T-helper 2 cell treated with Interferon-gamma antibody and Interleukin-4, amounts not matched to agents 5 μg/mL and 100 μg/mL, for 36 hours (primary cell): ENCODE data around the gene LPA.
"Not testable (repeated sequence)": the region's sequence is repeated elsewhere in the genome, so short reads cannot be mapped to it uniquely, and the experiment has no call there.

Source experiments
- DNase-seq: peaks from one replicate; pipeline ENCODE4 v3.0.0; 2021; ENCODE audit warnings: low spot score
- H3K27ac Mint-ChIP-seq: one replicate; pipeline ENCODE4 v1.8.0; 2021; ENCODE audit warnings: mild to moderate bottlenecking, mixed read lengths
- H3K27me3 Mint-ChIP-seq: one replicate; pipeline ENCODE4 v1.8.0; 2021; ENCODE audit warnings: low read depth, mixed read lengths
- H3K36me3 Mint-ChIP-seq: one replicate; pipeline ENCODE4 v1.8.0; 2021; ENCODE audit warnings: low read depth, mixed read lengths
- H3K4me1 Mint-ChIP-seq: one replicate; pipeline ENCODE4 v1.8.0; 2021; ENCODE audit warnings: low read depth, mixed read lengths
- H3K4me3 Mint-ChIP-seq: one replicate; pipeline ENCODE4 v1.8.0; 2022; ENCODE audit warnings: mild to moderate bottlenecking, moderate library complexity, mixed read lengths
- H3K9me3 Mint-ChIP-seq: one replicate; pipeline ENCODE4 v1.8.0; 2021; ENCODE audit warnings: mixed read lengths

LPA gene

GRCh38 chr6:160685101-160685761 lies 21.2 kb upstream of the LPA start:
- not testable (repeated sequence) for H3K36me3 Mint-ChIP-seq, H3K4me1 Mint-ChIP-seq, H3K4me3 Mint-ChIP-seq, DNase-seq, H3K27me3 Mint-ChIP-seq, H3K9me3 Mint-ChIP-seq, H3K27ac Mint-ChIP-seq

DNA sequence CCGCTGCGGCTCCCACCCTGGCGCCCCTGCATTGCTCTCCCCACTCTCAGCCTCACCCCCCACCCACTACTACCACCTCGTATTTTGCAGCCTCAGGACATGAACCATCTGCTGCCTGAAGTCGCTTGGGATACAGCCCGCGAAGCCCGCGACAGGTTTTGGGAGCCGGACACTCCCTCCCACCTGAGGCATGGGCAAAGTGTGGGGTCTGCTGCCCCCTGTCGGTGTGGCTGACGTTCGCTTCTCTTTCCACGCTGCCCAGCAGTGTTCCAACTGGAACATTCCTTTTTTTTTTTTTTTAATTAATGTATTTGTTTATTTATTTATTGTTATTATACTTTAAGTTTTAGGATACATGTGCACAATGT lies 15.3 kb upstream of the LPA start:
- Mint-ChIP-seq H3K4me1 (no peaks in the 10 kb centered on the region), H3K9me3 (no peaks in the 10 kb centered on the region), H3K36me3 (no peaks in the 10 kb centered on the region), H3K27ac (no peak overlapping the region), H3K27me3 (peaks cover 14% of the 10 kb centered on the region), H3K4me3 (no peak overlapping the region)
- no peak for DNase-seq

DNA sequence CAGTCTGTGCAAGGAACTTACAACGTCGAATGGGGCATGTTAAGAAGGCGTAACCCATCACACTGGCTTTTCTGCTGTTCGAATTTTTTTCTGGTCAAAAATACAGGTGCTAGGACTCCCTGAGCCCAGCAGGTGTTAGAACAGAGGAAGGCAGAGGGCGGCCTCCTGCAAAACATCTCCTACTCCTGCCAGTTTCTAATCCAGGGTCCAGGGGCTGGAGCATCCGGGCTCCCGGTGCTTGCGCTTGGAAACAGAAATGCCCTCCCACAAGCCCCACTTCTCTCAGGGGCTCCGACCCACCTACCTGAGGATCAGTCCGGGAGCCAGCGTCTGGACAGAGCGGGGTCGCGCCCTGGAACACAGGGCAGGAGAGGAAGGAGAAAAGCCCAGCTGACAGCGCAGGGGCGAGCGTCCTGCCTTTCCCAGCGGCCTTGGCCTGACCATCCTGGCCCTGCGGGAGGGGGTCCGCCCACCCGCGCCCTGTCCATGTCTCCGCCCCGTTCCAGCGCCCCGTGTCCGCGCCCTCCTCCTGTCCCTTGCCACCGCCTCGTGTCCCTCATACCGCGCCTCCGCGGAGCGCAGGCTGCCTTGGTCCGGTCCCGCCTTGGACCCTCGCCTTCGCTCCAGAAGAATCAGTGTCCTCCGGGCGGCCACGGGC lies 14.8 kb upstream of the LPA start:
- no peaks in the 10 kb centered on the region for H3K4me1 Mint-ChIP-seq
- peaks cover 16% of the 10 kb centered on the region for H3K27me3 Mint-ChIP-seq
- no peaks in the 10 kb centered on the region for H3K9me3 Mint-ChIP-seq
- no peak overlapping the region for H3K4me3 Mint-ChIP-seq
- no peak overlapping the region for H3K27ac Mint-ChIP-seq
- H3K36me3 Mint-ChIP-seq = no peaks in the 10 kb centered on the region
- no peak for DNase-seq

DNA sequence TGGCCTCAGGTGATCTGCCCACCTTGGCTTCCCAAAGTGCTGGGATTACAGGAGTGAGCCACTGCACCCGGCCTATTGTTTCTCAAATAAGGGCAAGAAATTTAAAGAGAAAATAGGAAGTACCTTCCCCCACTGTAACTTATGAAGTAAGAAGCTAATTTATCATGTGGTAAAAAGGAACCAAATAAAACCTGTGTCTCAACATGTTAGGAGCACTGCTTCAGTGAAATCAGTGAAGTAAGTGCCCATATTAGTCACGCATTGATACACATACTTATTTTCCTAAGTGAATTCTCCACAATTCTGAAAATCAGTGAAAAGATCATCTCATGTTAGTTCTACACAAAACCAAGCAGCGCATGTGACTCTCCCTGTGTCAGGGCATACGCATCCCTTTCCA lies 14.2 kb upstream of the LPA start:
- no peak overlapping the region for H3K27ac Mint-ChIP-seq
- no peak overlapping the region for H3K4me3 Mint-ChIP-seq
- no peaks in the 10 kb centered on the region for H3K36me3 Mint-ChIP-seq
- no peaks in the 10 kb centered on the region for H3K4me1 Mint-ChIP-seq
- peaks cover 16% of the 10 kb centered on the region for H3K27me3 Mint-ChIP-seq
- H3K9me3 Mint-ChIP-seq = no peaks in the 10 kb centered on the region
- DNase-seq = no peak

DNA sequence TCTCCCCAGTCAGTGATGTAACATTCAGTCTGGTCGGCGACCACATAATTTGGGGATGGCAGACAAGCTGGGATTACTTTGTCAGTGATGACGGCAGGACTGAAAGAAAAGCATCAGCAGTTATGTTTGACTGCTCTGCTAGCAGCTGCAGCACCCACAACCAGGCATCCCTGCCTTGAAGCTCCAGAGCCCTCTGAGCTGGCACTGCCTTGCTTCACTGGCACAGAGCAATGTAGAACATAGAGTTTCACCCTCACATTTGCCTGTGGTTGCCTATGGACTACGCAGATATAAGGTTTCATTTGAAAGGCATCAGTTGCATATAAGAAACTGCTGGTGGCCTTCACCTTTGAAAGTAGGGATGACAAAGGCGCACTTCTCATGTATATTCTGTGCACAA lies 12.3 kb upstream of the LPA start:
- not testable (repeated sequence) for H3K4me3 Mint-ChIP-seq, H3K36me3 Mint-ChIP-seq, H3K9me3 Mint-ChIP-seq, H3K4me1 Mint-ChIP-seq, DNase-seq, H3K27ac Mint-ChIP-seq
- H3K27me3 Mint-ChIP-seq = peaks cover 16% of the 10 kb centered on the region

GRCh38 chr6:160668589-160668988 lies 4.5 kb upstream of the LPA start:
- Mint-ChIP-seq H3K27ac (no peak overlapping the region), H3K4me3 (no peak overlapping the region), H3K9me3 (no peaks in the 10 kb centered on the region), H3K4me1 (no peaks in the 10 kb centered on the region), H3K36me3 (no peaks in the 10 kb centered on the region), H3K27me3 (no peaks in the 10 kb centered on the region)
- no peak for DNase-seq

GRCh38 chr6:160667639-160668481 lies 3.8 kb upstream of the LPA start:
- DNase-seq = peak; percentile 7
- Mint-ChIP-seq H3K27ac (no peak overlapping the region), H3K9me3 (no peaks in the 10 kb centered on the region), H3K36me3 (no peaks in the 10 kb centered on the region), H3K4me1 (no peaks in the 10 kb centered on the region), H3K4me3 (no peak overlapping the region), H3K27me3 (peaks cover 3% of the 10 kb centered on the region)

GRCh38 chr6:160662842-160663241 lies 1.2 kb downstream of the LPA start:
- no peak for DNase-seq
- Mint-ChIP-seq H3K4me1 (no peaks in the 10 kb centered on the region), H3K27ac (no peak overlapping the region), H3K9me3 (no peaks in the 10 kb centered on the region), H3K36me3 (no peaks in the 10 kb centered on the region), H3K27me3 (peaks cover 4% of the 10 kb centered on the region), H3K4me3 (no peak overlapping the region)

GRCh38 chr6:160662429-160662828 lies 1.6 kb downstream of the LPA start:
- Mint-ChIP-seq H3K4me3 (no peak overlapping the region), H3K36me3 (no peaks in the 10 kb centered on the region), H3K27ac (no peak overlapping the region), H3K27me3 (peaks cover 4% of the 10 kb centered on the region), H3K4me1 (no peaks in the 10 kb centered on the region), H3K9me3 (no peaks in the 10 kb centered on the region)
- no peak for DNase-seq

GRCh38 chr6:160661216-160661615 lies 2.9 kb downstream of the LPA start:
- no peak for DNase-seq
- no peaks in the 10 kb centered on the region for H3K4me1 Mint-ChIP-seq
- H3K4me3 Mint-ChIP-seq = no peak overlapping the region
- H3K27ac Mint-ChIP-seq = no peak overlapping the region
- H3K36me3 Mint-ChIP-seq = no peaks in the 10 kb centered on the region
- H3K9me3 Mint-ChIP-seq = peaks cover 5% of the 10 kb centered on the region
- H3K27me3 Mint-ChIP-seq = peaks cover 4% of the 10 kb centered on the region

DNA sequence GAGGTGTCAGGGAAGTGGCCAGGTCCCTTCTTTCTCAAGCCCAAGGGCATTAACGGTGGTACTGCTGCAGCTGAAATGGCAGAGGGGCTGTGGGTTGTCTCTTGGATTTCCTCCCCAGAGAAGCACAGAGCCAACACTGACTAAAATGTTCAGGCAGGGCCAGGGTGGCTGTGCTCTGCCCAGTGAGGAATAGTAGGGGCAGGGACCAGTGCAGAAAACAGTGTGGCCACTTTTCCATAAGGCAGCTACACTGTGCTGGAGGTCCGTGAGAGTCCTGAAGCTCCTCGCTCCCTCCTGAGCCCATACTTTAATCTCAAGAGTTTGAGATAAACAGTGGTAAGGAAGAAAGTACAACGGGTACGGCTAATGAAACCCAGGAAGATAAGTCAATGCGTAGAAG lies 4.5 kb downstream of the LPA start:
- no peaks in the 10 kb centered on the region for H3K4me1 Mint-ChIP-seq

DNA sequence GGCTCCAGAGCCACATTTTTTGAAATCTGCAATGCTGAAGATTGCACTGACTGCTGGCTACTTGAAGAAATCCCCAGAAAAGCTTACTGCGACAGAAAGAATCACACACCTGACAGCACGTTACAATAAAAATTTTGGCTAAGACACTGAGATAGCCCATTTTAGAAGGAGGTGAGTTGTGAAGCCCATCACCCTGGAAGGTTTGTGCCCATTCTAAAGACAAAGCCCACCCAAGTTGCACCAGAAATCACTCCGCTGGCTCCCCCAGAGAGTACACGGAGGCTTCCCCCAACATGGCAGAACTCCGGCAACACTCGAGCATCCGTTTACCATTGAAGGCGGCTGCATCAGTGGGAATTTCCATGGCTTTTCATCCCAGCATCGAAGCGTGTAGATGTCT lies 29.4 kb downstream of the LPA start:
- H3K4me3 Mint-ChIP-seq = no peak overlapping the region
- no peak for DNase-seq
- H3K27ac Mint-ChIP-seq = no peak overlapping the region
- no peaks in the 10 kb centered on the region for H3K36me3 Mint-ChIP-seq
- no peaks in the 10 kb centered on the region for H3K27me3 Mint-ChIP-seq
- no peaks in the 10 kb centered on the region for H3K4me1 Mint-ChIP-seq
- no peaks in the 10 kb centered on the region for H3K9me3 Mint-ChIP-seq

More for the DNA sequence above, 4.5 kb downstream of the LPA start:
- no peak for DNase-seq
- Mint-ChIP-seq H3K36me3 (no peaks in the 10 kb centered on the region), H3K27me3 (peaks cover 4% of the 10 kb centered on the region), H3K4me3 (no peak overlapping the region), H3K27ac (no peak overlapping the region), H3K9me3 (peaks cover 5% of the 10 kb centered on the region)

DNA sequence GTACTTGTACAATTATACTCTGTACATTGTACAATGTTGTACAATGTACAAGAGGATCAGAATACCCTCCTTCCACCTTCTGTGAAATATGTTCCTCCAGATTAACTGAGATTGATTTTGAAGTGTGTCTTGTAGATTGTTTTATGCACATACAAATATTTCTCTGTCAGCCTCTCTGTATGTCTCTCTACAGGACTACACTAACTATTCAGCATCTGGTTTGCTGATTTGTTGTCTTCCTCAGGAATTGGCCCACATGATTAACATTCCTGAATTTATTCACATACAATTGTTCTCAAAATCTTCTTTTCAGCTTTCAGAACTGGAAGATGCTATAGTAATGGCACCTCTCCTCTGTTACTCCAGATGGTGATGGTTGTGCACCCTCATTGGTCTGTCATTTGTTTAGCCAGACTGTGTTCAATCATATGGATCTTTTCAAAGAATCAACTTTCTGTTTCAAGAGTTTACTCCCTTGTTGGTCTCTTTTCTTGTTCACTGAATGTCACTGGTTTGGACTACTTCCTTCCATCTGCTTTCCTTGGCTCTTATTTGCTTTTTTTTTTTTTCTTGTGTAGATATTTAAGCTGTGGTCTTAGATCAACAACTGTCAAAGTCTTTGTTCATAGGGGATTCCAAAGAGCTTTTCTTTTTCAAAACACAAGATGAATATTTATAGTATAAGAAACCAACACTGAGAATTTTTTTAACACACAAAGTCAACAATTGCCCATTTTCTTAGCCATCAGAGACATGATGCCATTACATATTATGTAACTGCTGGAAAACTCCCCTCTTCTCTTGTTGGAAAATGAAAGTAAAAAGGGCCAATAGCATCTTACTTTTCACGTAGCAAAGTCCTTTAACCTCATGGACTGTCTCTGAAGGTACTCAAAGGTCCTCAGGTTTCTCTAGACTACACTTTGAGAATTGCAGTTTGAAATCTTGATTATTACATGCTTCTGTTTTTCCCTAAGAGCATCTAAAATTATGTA lies 67.9 kb downstream of the LPA start:
- DNase-seq = no peak
- Mint-ChIP-seq H3K27ac (no peak overlapping the region), H3K27me3 (no peaks in the 10 kb centered on the region)

More for the DNA sequence above, 67.9 kb downstream of the LPA start:
- Mint-ChIP-seq H3K9me3 (no peaks in the 10 kb centered on the region), H3K4me3 (no peak overlapping the region), H3K4me1 (no peaks in the 10 kb centered on the region), H3K36me3 (no peaks in the 10 kb centered on the region)
